Glutamatergic neuron (in vitro differentiated cells): ENCODE data around the gene NID2. TPM values are rescaled to one million over a fixed set of nuclear protein-coding genes. Genes with fewer than 3 reads are reported as not detected.

Experiments used
- DNase-seq: peaks from one replicate; pipeline ENCODE4 v3.0.0; 2022
- H3K27ac Mint-ChIP-seq: one replicate; pipeline ENCODE4 v1.8.0; 2020; ENCODE audit warnings: mild to moderate bottlenecking, mixed read lengths, inconsistent platforms; ENCODE audit not compliant: unreplicated experiment
- H3K27me3 Mint-ChIP-seq: one replicate; pipeline ENCODE4 v1.8.0; 2020; ENCODE audit warnings: mild to moderate bottlenecking, moderate library complexity, mixed read lengths, inconsistent platforms; ENCODE audit not compliant: unreplicated experiment
- H3K36me3 Mint-ChIP-seq: one replicate; pipeline ENCODE4 v1.8.0; 2020; ENCODE audit warnings: mild to moderate bottlenecking, mixed read lengths, inconsistent platforms; ENCODE audit not compliant: unreplicated experiment
- H3K4me1 Mint-ChIP-seq: one replicate; pipeline ENCODE4 v1.8.0; 2020; ENCODE audit warnings: mild to moderate bottlenecking, low read depth, mixed read lengths, inconsistent platforms; ENCODE audit not compliant: unreplicated experiment
- H3K4me3 Mint-ChIP-seq: one replicate; pipeline ENCODE4 v1.8.0; 2020; ENCODE audit warnings: mild to moderate bottlenecking, mixed read lengths, inconsistent platforms; ENCODE audit not compliant: unreplicated experiment
- H3K9me3 Mint-ChIP-seq: one replicate; pipeline ENCODE4 v1.8.0; 2020; ENCODE audit warnings: mild to moderate bottlenecking, moderate library complexity, mixed read lengths, inconsistent platforms; ENCODE audit not compliant: unreplicated experiment
- CTCF ChIP-seq: fragments of 200-600 bp; sonication (generic); IDR thresholded peaks from one replicate; pipeline ENCODE4 v1.5.0; 2021; ENCODE audit not compliant: partially characterized antibody, unreplicated experiment
- total RNA-seq: library from RNA; stranded (reverse); fragmentation: NEBNext Ultra II Directional; extraction: Animal tissue kit (Norgen Biotek cat#: 25700); gene quantifications from one replicate; pipeline ENCODE4 v1.2.1, GENCODE V29; 2021; ENCODE audit not compliant: unreplicated experiment

NID2 gene
- total RNA-seq, 1 donor from 2014 or later: 2.6 TPM

- no peak for DNase-seq
- TF ChIP-seq CTCF: no peak
- no peaks in the 10 kb centered on the region for H3K9me3 Mint-ChIP-seq
- H3K4me3 Mint-ChIP-seq: no peak overlapping the region
- peaks cover 7% of the 10 kb centered on the region for H3K4me1 Mint-ChIP-seq
- H3K27me3 Mint-ChIP-seq: no peaks in the 10 kb centered on the region
- H3K27ac Mint-ChIP-seq: no peak overlapping the region
- no peaks in the 10 kb centered on the region for H3K36me3 Mint-ChIP-seq
Measured at GRCh38 chr14:52007637-52008036, 61.2 kb downstream of the NID2 start.

- DNase-seq: no peak
- H3K27me3 Mint-ChIP-seq: no peaks in the 10 kb centered on the region
- no peak for TF ChIP-seq CTCF
- no peaks in the 10 kb centered on the region for H3K9me3 Mint-ChIP-seq
- H3K4me3 Mint-ChIP-seq: no peak overlapping the region
- H3K27ac Mint-ChIP-seq: no peak overlapping the region
- H3K36me3 Mint-ChIP-seq: no peaks in the 10 kb centered on the region
- H3K4me1 Mint-ChIP-seq: peaks cover 4% of the 10 kb centered on the region
Measured at GRCh38 chr14:52007211-52007610, 61.6 kb downstream of the NID2 start.

DNA sequence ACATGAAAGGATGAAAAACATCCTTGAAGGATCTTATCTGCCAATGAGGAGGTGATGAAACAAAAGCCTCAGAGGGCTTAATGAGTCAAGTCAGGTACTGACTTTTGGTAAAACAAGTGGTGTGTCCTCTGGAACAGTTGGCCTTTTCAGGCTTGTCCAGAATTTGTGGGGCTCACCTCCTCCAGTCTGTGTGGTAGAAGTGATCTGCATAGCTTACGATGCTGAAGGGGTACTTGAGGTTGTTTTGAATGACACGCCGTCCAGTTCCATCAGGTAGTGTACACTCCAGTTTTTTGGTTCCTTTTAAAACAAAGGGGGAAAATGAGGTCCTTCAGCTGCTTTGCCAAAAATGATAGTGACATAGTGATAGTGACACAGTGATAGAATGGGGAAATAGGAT is 62.5 kb downstream of the NID2 start:
- Mint-ChIP-seq H3K27me3 (no peaks in the 10 kb centered on the region), H3K4me3 (no peak overlapping the region), H3K36me3 (no peaks in the 10 kb centered on the region), H3K4me1 (peaks cover under 1% of the 10 kb centered on the region), H3K9me3 (no peaks in the 10 kb centered on the region), H3K27ac (no peak overlapping the region)
- no peak for TF ChIP-seq CTCF
- no peak for DNase-seq

DNA sequence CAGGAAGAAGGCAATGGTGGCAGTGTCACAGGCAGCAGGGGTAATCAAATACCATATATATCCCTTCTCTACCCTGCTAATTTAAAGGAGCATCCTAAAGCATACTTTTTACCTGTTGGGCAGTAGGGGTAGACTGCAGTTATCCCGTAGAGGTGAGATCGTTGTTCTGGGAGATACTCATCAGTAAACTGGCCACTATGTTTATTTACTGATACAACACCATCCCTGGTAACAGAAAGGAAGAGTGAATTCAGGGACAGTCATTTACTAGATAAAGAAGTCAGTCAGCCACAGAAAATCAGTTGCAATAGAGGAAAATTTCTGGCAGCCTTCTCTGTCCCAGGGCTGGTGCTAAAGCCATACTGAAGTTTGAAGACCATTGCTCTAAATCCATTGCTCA is 63.2 kb downstream of the NID2 start:
- H3K27ac Mint-ChIP-seq: no peak overlapping the region
- no peaks in the 10 kb centered on the region for H3K36me3 Mint-ChIP-seq
- DNase-seq: no peak
- H3K27me3 Mint-ChIP-seq: no peaks in the 10 kb centered on the region
- no peak overlapping the region for H3K4me3 Mint-ChIP-seq
- no peaks in the 10 kb centered on the region for H3K9me3 Mint-ChIP-seq
- TF ChIP-seq CTCF: no peak
- H3K4me1 Mint-ChIP-seq: no peaks in the 10 kb centered on the region

DNA sequence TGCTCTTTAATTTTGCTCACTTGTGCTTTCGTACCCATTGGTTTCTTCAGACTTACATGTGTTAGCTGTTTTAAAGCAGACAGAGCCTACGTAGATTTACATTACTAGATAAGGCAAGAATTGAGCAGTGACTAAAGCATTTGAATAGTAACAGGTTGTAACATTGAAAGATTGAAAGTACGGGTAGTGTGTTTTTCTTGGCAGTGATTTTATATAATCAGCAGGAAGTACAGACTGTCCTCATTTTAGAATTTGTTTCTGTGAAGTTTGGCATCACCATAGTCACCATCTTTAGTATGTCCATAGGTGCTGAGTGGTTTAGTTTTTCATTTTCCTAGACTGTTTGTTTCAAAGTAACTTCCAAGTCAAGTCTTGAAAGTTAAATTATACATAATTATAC is 65.5 kb downstream of the NID2 start:
- no peak overlapping the region for H3K27ac Mint-ChIP-seq
- no peaks in the 10 kb centered on the region for H3K9me3 Mint-ChIP-seq

More for the DNA sequence above, 65.5 kb downstream of the NID2 start:
- H3K4me1 Mint-ChIP-seq: no peaks in the 10 kb centered on the region
- no peak overlapping the region for H3K4me3 Mint-ChIP-seq
- no peak for TF ChIP-seq CTCF
- no peak for DNase-seq
- no peaks in the 10 kb centered on the region for H3K27me3 Mint-ChIP-seq
- H3K36me3 Mint-ChIP-seq: no peaks in the 10 kb centered on the region
